H9 (cell line): ENCODE measurements around the gene PLEKHJ1. TPM values are rescaled to one million over a fixed set of nuclear protein-coding genes. Genes with fewer than 3 reads are reported as not detected.

Source experiments
- DNase-seq: peaks from one replicate; pipeline ENCODE4 v3.0.0-alpha.2; 2017
- H2AFZ ChIP-seq: one replicate; pipeline ENCODE4 v1.6.1; 2013; ENCODE audit warnings: mild to moderate bottlenecking, low read length, control low read depth, moderate library complexity
- H2AK5ac ChIP-seq: 2 replicates; pipeline ENCODE4 v1.6.1; 2013; ENCODE audit warnings: low read length, control low read depth, mixed read lengths; ENCODE audit not compliant: insufficient read length
- H2BK120ac ChIP-seq: one replicate; pipeline ENCODE4 v1.6.1; 2013; ENCODE audit warnings: low read depth, mild to moderate bottlenecking, low read length, control low read depth, inconsistent platforms; ENCODE audit not compliant: poor library complexity, severe bottlenecking
- H2BK12ac ChIP-seq: 2 replicates; pipeline ENCODE4 v1.6.1; 2013; ENCODE audit warnings: low read length, control low read depth, mixed read lengths, low read depth; ENCODE audit not compliant: insufficient read length
- H2BK15ac ChIP-seq: 2 replicates; pipeline ENCODE4 v1.6.1; 2013; ENCODE audit warnings: low read depth, low read length, control low read depth
- H2BK20ac ChIP-seq: one replicate; pipeline ENCODE4 v1.6.1; 2013; ENCODE audit warnings: low read depth, mild to moderate bottlenecking, low read length, control low read depth, inconsistent platforms; ENCODE audit not compliant: poor library complexity, severe bottlenecking
- H2BK5ac ChIP-seq: 2 replicates; pipeline ENCODE4 v1.6.1; 2013; ENCODE audit warnings: low read length, control low read depth, mixed read lengths; ENCODE audit not compliant: insufficient read length
- H3K14ac ChIP-seq: 2 replicates; pipeline ENCODE4 v1.6.1; 2013; ENCODE audit warnings: low read length, control low read depth; ENCODE audit not compliant: insufficient read depth
- H3K18ac ChIP-seq: 2 replicates; pipeline ENCODE4 v1.6.1; 2013; ENCODE audit warnings: low read depth, mild to moderate bottlenecking, mixed read lengths, low read length, control low read depth; ENCODE audit not compliant: insufficient read length
- H3K23ac ChIP-seq: 2 replicates; pipeline ENCODE4 v1.6.1; 2013; ENCODE audit warnings: low read length, control low read depth, mixed read lengths, low read depth; ENCODE audit not compliant: insufficient read length
- H3K23me2 ChIP-seq: 2 replicates; pipeline ENCODE4 v1.6.1; 2013; ENCODE audit warnings: low read depth, mild to moderate bottlenecking, mixed read lengths, low read length, control low read depth; ENCODE audit not compliant: insufficient read length, poor library complexity, severe bottlenecking
- H3K27ac ChIP-seq: 2 replicates; pipeline ENCODE4 v1.5.1; 2013; ENCODE audit warnings: low read length, control low read depth, mixed read lengths, low read depth; ENCODE audit not compliant: insufficient read length
- H3K27me3 ChIP-seq: 2 replicates; pipeline ENCODE4 v1.6.1; 2013; ENCODE audit warnings: low read length, control low read depth, inconsistent platforms; ENCODE audit not compliant: insufficient read depth
- H3K4ac ChIP-seq: 2 replicates; pipeline ENCODE4 v1.6.1; 2013; ENCODE audit warnings: low read depth, mild to moderate bottlenecking, control low read depth, inconsistent platforms, low read length, moderate library complexity
- H3K4me1 ChIP-seq: 2 replicates; pipeline ENCODE4 v1.6.1; 2013; ENCODE audit warnings: low read length, control low read depth, inconsistent platforms; ENCODE audit not compliant: insufficient read depth
- H3K4me2 ChIP-seq: 2 replicates; pipeline ENCODE4 v1.6.1; 2013; ENCODE audit warnings: low read length, control low read depth, mixed read lengths; ENCODE audit not compliant: insufficient read length, insufficient read depth
- H3K56ac ChIP-seq: 2 replicates; pipeline ENCODE4 v1.6.1; 2013; ENCODE audit warnings: low read depth, mild to moderate bottlenecking, mixed read lengths, low read length, control low read depth; ENCODE audit not compliant: insufficient read length
- H3K79me1 ChIP-seq: 2 replicates; pipeline ENCODE4 v1.6.1; 2013; ENCODE audit warnings: low read depth, mild to moderate bottlenecking, moderate library complexity, low read length, control low read depth, inconsistent platforms; ENCODE audit not compliant: insufficient read depth, poor library complexity, severe bottlenecking
- H3K79me2 ChIP-seq: 2 replicates; pipeline ENCODE4 v1.6.1; 2013; ENCODE audit warnings: low read length, control low read depth, inconsistent platforms; ENCODE audit not compliant: insufficient read depth
- H3K9ac ChIP-seq: 2 replicates; pipeline ENCODE4 v1.6.1; 2013; ENCODE audit warnings: low read length, control low read depth, mixed read lengths; ENCODE audit not compliant: insufficient read length; ENCODE audit errors: extremely low read depth
- H3K9me3 ChIP-seq: one replicate; pipeline ENCODE4 v1.6.1; 2013; ENCODE audit warnings: low read depth, low read length, inconsistent platforms; ENCODE audit not compliant: control insufficient read depth
- H3T11ph ChIP-seq: one replicate; pipeline ENCODE4 v1.6.1; 2013; ENCODE audit warnings: mild to moderate bottlenecking, low read length, control low read depth, inconsistent platforms
- H4K20me1 ChIP-seq: one replicate; pipeline ENCODE4 v1.6.1; 2013; ENCODE audit not compliant: control insufficient read depth, insufficient read length, insufficient read depth
- H4K5ac ChIP-seq: 2 replicates; pipeline ENCODE4 v1.6.1; 2013; ENCODE audit warnings: low read depth, mild to moderate bottlenecking, mixed read lengths, low read length, control low read depth; ENCODE audit not compliant: insufficient read length
- H4K8ac ChIP-seq: replicated peaks from 2 replicates; pipeline ENCODE4 v1.6.1; 2013; ENCODE audit warnings: low read length, control low read depth, mixed read lengths, low read depth; ENCODE audit not compliant: insufficient read length
- H4K91ac ChIP-seq: 2 replicates; pipeline ENCODE4 v1.6.1; 2013; ENCODE audit warnings: low read depth, mild to moderate bottlenecking, moderate library complexity, mixed read lengths, low read length, control low read depth; ENCODE audit not compliant: insufficient read length
- H3K27ac Mint-ChIP-seq, 3 experiments: 2 replicates in 2 of 3; 3 replicates in 1 of 3; pipeline ENCODE4 v1.8.0; 2020 to 2021; ENCODE audit warnings: mixed read lengths in 3 of 3, mild to moderate bottlenecking in 1 of 3, moderate library complexity in 1 of 3
- H3K27me3 Mint-ChIP-seq: 2 replicates; pipeline ENCODE4 v1.8.0; 2021; ENCODE audit warnings: low read depth, mild to moderate bottlenecking, moderate library complexity, mixed read lengths
- H3K36me3 Mint-ChIP-seq, 3 experiments: 2 replicates in 2 of 3; 3 replicates in 1 of 3; pipeline ENCODE4 v1.8.0; 2020 to 2021; ENCODE audit warnings: low read depth in 3 of 3, mixed read lengths in 3 of 3; ENCODE audit not compliant: insufficient read depth in 1 of 3
- H3K4me1 Mint-ChIP-seq, 2 experiments: 2 replicates each; pipeline ENCODE4 v1.8.0; 2020; ENCODE audit warnings: mixed read lengths in 2 of 2
- H3K4me3 Mint-ChIP-seq, 2 experiments: 2 replicates in 1 of 2; 3 replicates in 1 of 2; pipeline ENCODE4 v1.8.0; 2020 to 2021; ENCODE audit warnings: mild to moderate bottlenecking in 2 of 2, mixed read lengths in 2 of 2, moderate library complexity in 1 of 2
- H3K9me3 Mint-ChIP-seq, 2 experiments: 2 replicates in 1 of 2; 3 replicates in 1 of 2; pipeline ENCODE4 v1.8.0; 2020; ENCODE audit warnings: mild to moderate bottlenecking in 2 of 2, mixed read lengths in 2 of 2, moderate library complexity in 1 of 2
- CTCF ChIP-seq: fragments of 200-600 bp; sonication (generic); conservative IDR thresholded peaks from 3 replicates; pipeline ENCODE4 v1.8.0; 2021; ENCODE audit warnings: antibody characterized with exemption, mild to moderate bottlenecking
- WGBS: extraction: QIAGEN DNeasy Blood & Tissue Kit; methylation state at CpG from one replicate; pipeline ENCODE4 v1.1.7; 2013; ENCODE audit warnings: missing lambda C conversion rate, low lambda C conversion rate, mixed read lengths; ENCODE audit not compliant: insufficient read length; ENCODE audit errors: extremely low coverage; 5-methylcytosine and 5-hydroxymethylcytosine counted together
- total RNA-seq: library from RNA; stranded (reverse); gene quantifications from 2 replicates; pipeline ENCODE4 v1.2.1, GENCODE V29; 2021

The PLEKHJ1 gene
- total RNA-seq, 1 experiment from 2014 or later = 139 TPM

- WGBS = no CpG with 5 or more reads among the region's 6 CpGs
- Histone ChIP-seq H3K23me2 (peaks cover 9% of the 10 kb centered on the region), H3K27ac (no peak overlapping the region), H3K9ac (peak overlapping the region; percentile 72), H2BK12ac (no peak overlapping the region), H4K20me1 (no peaks in the 10 kb centered on the region), H3K4me1 (peaks cover 4% of the 10 kb centered on the region; the same call in 1 of the 2 replicates), H3K56ac (no peak overlapping the region), H4K8ac (no peak overlapping the region), H3K14ac (no peak overlapping the region), H3T11ph (no peak overlapping the region), H2BK120ac (no peak overlapping the region), H3K79me1 (no peaks in the 10 kb centered on the region), H2AK5ac (no peak overlapping the region), H3K23ac (no peak overlapping the region), H2BK20ac (no peak overlapping the region), H2BK15ac (no peak overlapping the region), H3K9me3 (no peaks in the 10 kb centered on the region), H3K27me3 (no peaks in the 10 kb centered on the region), H4K5ac (no peak overlapping the region), H3K4ac (no peak overlapping the region), H3K18ac (no peak overlapping the region), H2AFZ (no peak overlapping the region), H4K91ac (no peak overlapping the region), H3K4me2 (peak overlapping the region; percentile 55), H2BK5ac (no peak overlapping the region), H3K79me2 (peaks cover 29% of the 10 kb centered on the region)
- Mint-ChIP-seq H3K36me3 (peaks cover 14 to 50% (median 42%) of the 10 kb centered on the region in 3 experiments), H3K9me3 (peaks cover 0 to 3% of the 10 kb centered on the region in 2 experiments; a peak in 1 of 5 replicates), H3K4me1 (peaks cover 27 to 36% of the 10 kb centered on the region in 2 experiments), H3K27ac (peak overlapping the region in 2 of 3 experiments; percentile 96; a peak in 4 of 7 replicates), H3K27me3 (no peaks in the 10 kb centered on the region; the same call in 1 of the 2 replicates), H3K4me3 (peak overlapping the region; percentile 96 to 97)
- TF ChIP-seq CTCF = no peak
- DNase-seq = no peak
Measured at GRCh38 chr19:2234996-2235380, 1.1 kb downstream of the PLEKHJ1 start.
